Skeletal muscle tissue (tissue), 4 donors: Measurements from ENCODE around the gene DGKQ. TPM values are rescaled to one million over a fixed set of nuclear protein-coding genes. Genes with fewer than 3 reads are reported as not detected.

Source experiments
- H3K27ac ChIP-seq: one replicate; pipeline ENCODE4 v1.7.0; 2013; ENCODE audit warnings: mild to moderate bottlenecking, low read depth, low read length, inconsistent platforms
- H3K27me3 ChIP-seq, 3 donors: one replicate each; pipeline ENCODE4 v1.7.0; 2013; ENCODE audit warnings: low read length in 3 of 3; ENCODE audit not compliant: control insufficient read depth in 3 of 3, insufficient read depth in 3 of 3
- H3K36me3 ChIP-seq, 3 donors: one replicate each; pipeline ENCODE4 v1.7.0; 2013; ENCODE audit warnings: low read length in 3 of 3; ENCODE audit not compliant: control insufficient read depth in 3 of 3, insufficient read depth in 3 of 3
- H3K4me1 ChIP-seq, 3 donors: one replicate each; pipeline ENCODE4 v1.7.0; 2013; ENCODE audit warnings: low read length in 3 of 3, mild to moderate bottlenecking in 3 of 3; ENCODE audit not compliant: control insufficient read depth in 3 of 3, insufficient read depth in 3 of 3
- H3K4me3 ChIP-seq, 3 donors: one replicate each; pipeline ENCODE4 v1.7.0; 2013; ENCODE audit warnings: low read length in 3 of 3
- H3K9ac ChIP-seq, 3 donors: one replicate each; pipeline ENCODE4 v1.7.0; 2013; ENCODE audit warnings: low read length in 3 of 3, mild to moderate bottlenecking in 3 of 3, moderate library complexity in 2 of 3, low read depth in 1 of 3
- H3K9me3 ChIP-seq, 3 donors: one replicate each; pipeline ENCODE4 v1.7.0; 2013; ENCODE audit warnings: low read length in 3 of 3; ENCODE audit not compliant: control insufficient read depth in 3 of 3
- total RNA-seq: library from RNA; depleted of rRNA; stranded (reverse); fragments of >200 nt; gene quantifications from one replicate; pipeline ENCODE4 v1.2.3, GENCODE V29; 2014
- donor health status: Osteomylitis.

Gene DGKQ
- total RNA-seq, 1 donor from 2014 or later, result 2.1 TPM

GRCh38 chr4:995311-996026, 22.1 kb upstream of the DGKQ start:
- peaks cover 5 to 14% (median 11%) of the 10 kb centered on the region in 3 donors for H3K4me1 ChIP-seq
- no peaks in the 10 kb centered on the region for H3K9me3 ChIP-seq
- peaks cover 33 to 45% (median 43%) of the 10 kb centered on the region in 3 donors for H3K27me3 ChIP-seq
- no peak overlapping the region for H3K9ac ChIP-seq
- peaks cover 0 to 3% (median 1%) of the 10 kb centered on the region in 3 donors for H3K36me3 ChIP-seq
- H3K4me3 ChIP-seq, result no peak overlapping the region
- H3K27ac ChIP-seq, result no peak overlapping the region

DNA sequence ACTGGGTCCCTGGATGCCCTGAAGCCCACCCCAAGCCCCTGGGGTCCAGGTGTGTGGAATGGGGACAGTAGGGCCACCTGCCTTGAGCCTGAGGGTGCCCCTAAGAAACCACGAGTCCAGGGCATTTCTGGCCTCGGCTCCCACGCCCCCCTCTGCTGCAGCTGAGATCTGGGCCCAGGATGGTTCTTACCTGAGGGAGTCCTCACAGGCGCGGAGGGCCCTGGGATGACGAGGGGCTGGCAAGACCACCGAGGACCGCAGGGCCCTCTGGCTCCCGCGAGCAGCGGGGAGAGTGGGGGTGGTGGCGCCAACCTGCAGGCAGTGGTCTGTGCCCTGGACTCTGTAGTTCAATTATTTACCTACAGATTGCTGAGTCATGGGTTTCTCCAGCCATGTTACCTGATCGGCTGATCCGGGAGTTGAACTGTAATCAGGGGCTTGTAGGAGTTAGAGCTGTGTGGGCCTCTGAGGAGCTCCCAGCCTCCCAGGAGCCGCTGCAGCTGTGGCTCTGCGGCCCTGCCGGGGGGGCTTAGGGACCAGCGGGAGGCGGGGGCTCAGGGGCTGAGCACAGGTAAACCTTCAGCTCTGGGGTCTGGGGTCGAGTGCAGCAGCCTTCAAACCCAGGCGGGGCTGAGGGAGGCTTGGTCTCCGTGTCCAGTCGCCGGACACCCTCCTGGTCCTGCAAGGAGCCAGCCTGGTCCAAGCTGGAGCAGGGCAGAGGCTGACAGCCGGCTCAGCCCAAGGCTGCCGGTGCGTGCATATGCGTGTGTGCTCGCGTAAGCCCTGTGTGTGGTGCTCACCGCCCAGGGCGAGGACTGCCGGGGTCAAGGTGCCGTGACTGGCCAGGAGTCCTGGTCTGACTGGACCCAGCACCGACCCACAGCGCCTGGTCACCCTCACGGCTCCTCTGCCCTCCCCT, 20.0 kb upstream of the DGKQ start, which contains the start of gene SLC26A1:
TSS of gene SLC26A1 (minus strand) at position 294 of the 919 bp plus-strand sequence. CDS start 1,701 bp downstream, outside the sequence.
- Histone ChIP-seq H3K4me1 (peaks cover 5 to 12% (median 10%) of the 10 kb centered on the region in 3 donors), H3K9me3 (no peaks in the 10 kb centered on the region), H3K27ac (no peak within 1 kb of the TSS), H3K9ac (peak within 1 kb of the TSS in 1 of 3 donors; percentile 40), H3K4me3 (peak within 1 kb of the TSS in 1 of 3 donors; percentile 13), H3K27me3 (peaks cover 15 to 28% (median 25%) of the 10 kb centered on the region in 3 donors), H3K36me3 (peaks cover 6% of the 10 kb centered on the region in 3 donors)

DNA sequence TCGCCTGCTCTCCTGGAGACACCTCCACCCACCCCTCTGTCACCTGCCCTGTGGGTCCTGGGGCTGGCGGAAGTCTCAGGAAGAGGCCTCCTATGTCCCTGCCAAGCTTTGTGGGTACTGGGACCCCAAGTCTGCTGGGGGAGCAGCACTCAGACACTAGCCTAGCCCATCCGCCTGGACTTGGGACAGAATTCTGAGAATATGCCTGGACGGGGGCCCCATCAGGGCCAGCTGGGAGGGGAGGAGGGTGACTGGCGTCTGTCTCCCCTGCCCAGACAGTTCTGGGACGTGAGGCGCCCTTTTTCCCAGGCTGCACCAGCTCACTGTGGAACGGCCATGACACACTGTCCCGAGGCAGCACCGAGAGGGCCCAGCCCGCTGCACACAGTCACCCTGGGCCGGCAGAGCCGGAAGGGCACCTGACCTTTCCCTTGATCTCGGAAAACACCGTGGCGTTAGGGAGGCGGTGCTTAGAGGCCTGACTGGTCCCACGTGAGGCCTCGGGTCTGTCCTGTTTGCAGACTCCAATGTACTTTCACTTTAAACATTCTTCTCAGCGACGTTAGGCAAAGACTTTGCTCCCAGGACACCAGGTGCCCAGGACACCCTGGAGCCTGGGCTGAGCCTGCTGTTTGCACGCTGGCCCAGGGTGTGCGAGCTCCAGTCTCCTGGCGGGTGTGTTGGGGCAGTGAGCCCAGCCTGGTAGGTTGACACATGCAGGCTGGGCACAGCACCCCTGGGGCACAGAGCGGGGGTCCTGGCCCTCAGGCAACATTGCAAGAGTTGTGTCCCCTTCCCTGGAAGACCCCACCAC, 19.1 kb upstream of the DGKQ start:
- Histone ChIP-seq H3K4me1 (peaks cover 5 to 12% (median 10%) of the 10 kb centered on the region in 3 donors), H3K27ac (no peak overlapping the region), H3K9ac (peak overlapping the region in 1 of 3 donors; percentile 40), H3K9me3 (no peaks in the 10 kb centered on the region), H3K27me3 (peaks cover 6 to 19% (median 16%) of the 10 kb centered on the region in 3 donors), H3K36me3 (peaks cover 6% of the 10 kb centered on the region in 3 donors), H3K4me3 (peak overlapping the region in 1 of 3 donors; percentile 13)

DNA sequence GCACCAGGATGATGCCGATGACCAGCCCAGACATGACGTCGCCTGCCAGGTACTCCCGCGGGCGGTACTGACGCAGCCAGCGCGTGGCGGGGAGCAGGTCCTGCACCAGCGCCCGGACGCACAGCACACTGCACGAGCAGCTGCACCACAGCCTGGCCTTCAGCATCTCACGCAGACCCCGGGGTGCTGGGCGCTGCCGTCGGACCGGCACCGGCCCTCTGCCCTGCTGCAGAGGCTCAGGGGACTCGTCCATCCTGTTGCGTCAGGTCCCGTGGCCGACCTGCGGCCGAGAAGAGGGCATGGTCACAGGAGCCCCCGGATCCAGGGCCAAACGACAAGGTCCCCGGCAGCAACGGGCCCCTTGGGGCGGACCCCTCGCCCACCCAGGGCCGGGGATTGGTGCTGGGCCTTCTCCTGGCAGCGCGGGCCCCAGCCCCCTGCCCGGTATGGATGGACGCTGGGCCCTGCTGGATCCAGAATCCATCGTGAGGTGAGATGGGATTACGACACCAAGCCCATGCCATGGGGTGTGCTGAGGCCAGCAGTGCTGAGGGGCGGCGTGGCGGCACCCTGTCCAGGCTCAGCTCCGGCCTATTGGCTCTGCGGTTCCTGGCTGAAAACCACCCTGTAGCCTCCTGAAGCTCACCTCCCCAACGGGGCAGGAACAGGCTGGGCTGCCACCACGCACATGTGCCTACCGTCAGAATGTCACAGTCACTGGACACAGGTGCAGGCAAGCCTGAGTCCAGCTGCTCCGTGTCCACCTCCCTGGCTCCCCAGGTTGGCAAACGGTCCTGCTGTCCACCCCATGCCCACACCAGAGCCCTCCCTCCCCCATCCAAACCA, 18.3 kb upstream of the DGKQ start:
- Histone ChIP-seq H3K9ac (no peak overlapping the region), H3K36me3 (peaks cover 6% of the 10 kb centered on the region in 3 donors), H3K27me3 (peaks cover 5 to 13% (median 12%) of the 10 kb centered on the region in 3 donors), H3K4me3 (no peak overlapping the region), H3K4me1 (peaks cover 6 to 14% (median 14%) of the 10 kb centered on the region in 3 donors), H3K9me3 (no peaks in the 10 kb centered on the region), H3K27ac (no peak overlapping the region)

- Histone ChIP-seq H3K36me3 (peaks cover 6% of the 10 kb centered on the region in 3 donors), H3K27me3 (peaks cover 0 to 5% (median 4%) of the 10 kb centered on the region in 3 donors), H3K27ac (no peak overlapping the region), H3K4me1 (peaks cover 13 to 22% (median 19%) of the 10 kb centered on the region in 3 donors), H3K4me3 (no peak overlapping the region), H3K9ac (no peak overlapping the region), H3K9me3 (no peaks in the 10 kb centered on the region)
Observed at GRCh38 chr4:990746-991367, 17.5 kb upstream of the DGKQ start.

GRCh38 chr4:989722-990471, 16.5 kb upstream of the DGKQ start:
- Histone ChIP-seq H3K9me3 (no peaks in the 10 kb centered on the region), H3K36me3 (peaks cover 6% of the 10 kb centered on the region in 3 donors), H3K9ac (no peak overlapping the region), H3K27ac (no peak overlapping the region), H3K4me1 (peaks cover 17 to 26% (median 20%) of the 10 kb centered on the region in 3 donors), H3K4me3 (no peak overlapping the region), H3K27me3 (no peaks in the 10 kb centered on the region)

DNA sequence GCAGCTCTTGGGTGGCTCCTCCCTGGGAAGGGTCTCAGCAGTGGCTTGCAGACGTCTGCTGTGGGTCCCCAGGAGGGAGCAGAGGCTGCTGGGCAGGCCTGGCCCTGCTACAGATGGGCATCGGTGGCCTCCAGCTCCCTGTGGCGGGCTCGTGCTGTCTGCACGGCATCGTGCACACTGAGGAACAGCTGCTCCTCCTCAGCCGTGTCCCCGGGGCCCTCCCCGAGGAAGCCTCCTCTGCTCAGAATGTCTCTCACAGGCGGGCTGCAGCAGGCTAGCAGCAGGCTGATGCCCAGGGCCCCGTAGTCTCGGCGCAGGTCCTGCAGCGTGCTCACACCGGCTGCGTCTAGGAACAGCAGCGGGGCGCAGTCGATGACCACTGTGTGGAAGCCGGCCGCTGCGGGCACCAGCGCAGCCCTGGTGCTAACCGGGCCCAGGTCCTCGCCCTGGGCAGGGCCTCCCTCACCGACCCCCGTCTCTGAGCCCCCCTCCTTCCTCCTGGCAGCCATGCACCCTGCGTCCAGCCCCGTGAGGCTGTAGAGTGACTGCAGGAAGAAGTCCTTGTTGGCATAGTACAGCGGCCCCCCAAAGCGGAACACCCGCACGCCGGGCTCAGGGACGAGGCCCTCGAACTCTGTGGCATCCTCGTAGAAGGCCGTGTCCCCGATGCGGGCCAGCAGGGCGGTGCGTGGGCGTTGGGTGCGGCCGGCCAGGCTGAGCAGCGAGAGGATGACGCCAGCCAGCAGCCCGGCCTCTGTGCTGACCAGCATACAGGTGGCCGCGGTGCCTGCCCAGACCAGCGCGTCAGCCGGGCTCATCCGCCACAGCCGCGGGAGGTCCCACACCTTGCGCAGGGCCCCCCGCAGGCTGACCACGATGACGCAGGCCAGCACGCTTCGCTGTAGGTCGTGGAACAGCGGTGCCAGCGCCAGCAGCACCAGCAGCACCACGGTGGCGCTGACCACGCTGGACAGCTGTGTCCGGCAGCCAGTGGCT, 15.7 kb upstream of the DGKQ start:
- H3K4me1 ChIP-seq, result peaks cover 17 to 26% (median 20%) of the 10 kb centered on the region in 3 donors
- H3K27me3 ChIP-seq, result no peaks in the 10 kb centered on the region
- no peak overlapping the region for H3K9ac ChIP-seq
- H3K9me3 ChIP-seq, result no peaks in the 10 kb centered on the region
- no peak overlapping the region for H3K4me3 ChIP-seq
- H3K27ac ChIP-seq, result no peak overlapping the region
- peaks cover 6% of the 10 kb centered on the region in 3 donors for H3K36me3 ChIP-seq
